Kidney tubule cell (primary cell): ENCODE measurements around the gene KRTAP3-1.
"Not testable (repeated sequence)": the region's sequence is repeated elsewhere in the genome, so short reads cannot be mapped to it uniquely, and the experiment has no call there.

Experiments used
- DNase-seq: peaks from one replicate; pipeline ENCODE4 v3.0.0-alpha.2; 2018; ENCODE audit warnings: low spot score

KRTAP3-1 gene

DNA sequence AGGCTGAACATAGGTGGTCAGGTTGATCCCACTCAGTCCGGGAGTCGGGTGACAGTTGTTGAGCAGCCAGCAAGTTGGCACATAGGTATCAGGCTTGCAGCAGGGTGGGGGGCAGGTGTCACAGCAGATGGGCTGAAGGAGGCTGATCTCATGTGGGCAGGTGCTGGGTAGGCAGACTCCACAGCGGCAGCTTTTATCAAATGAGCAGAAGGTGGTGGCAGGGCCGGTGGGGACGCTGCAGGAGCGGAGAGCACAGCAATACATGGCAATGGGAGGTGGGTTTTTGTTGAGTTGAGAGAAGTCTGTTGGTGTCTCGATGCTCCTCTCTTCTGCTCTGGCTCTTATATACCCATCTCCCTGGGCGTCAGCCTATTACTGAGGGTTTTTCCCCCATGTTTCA is at the start of gene KRTAP3-1:
Gene KRTAP3-1, minus strand, starts transcription at position 318 of the 400 bp plus-strand sequence. Its CDS starts 54 bp downstream, at position 264.
- DNase-seq, result no peak

DNA sequence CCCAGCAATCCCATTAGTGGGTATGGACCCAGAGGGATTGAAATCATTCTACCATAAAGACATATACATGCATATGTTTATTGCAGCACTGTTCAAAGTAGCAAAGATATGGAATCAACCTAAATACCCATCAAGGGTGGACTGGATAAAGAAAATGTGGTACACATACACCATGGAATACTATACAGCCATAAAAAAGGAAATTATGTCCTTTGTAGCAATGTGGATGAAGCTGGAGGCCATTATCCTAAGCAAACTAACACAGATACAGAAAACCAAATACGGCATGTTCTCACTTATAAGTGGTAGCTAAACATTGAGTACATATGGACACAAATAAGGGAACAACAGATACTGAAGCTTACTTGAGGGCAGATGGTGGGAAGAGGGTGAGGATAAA is 48.6 kb upstream of the KRTAP3-1 start:
- DNase-seq, result no peak

DNA sequence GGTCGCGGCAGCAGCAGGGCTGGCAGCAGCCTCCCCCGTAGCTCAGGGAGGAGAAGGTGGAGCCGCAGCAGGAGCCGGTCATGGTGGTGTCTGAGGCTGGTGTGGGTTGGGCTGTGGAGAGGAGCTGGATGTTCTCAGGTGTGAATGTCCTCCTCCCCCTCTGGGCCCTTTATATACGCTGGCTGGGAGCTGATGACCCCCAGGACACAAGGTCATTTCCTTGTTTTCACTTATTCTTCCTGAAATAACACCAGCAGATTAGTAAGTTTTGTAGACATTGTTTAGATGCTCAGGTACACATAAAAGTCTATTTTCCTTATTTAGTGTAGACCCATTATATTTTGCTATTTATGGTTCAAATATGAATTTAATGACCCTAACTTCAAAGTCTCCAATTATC is 46.2 kb upstream of the KRTAP3-1 start, which contains the start of gene KRTAP2-2:
Gene KRTAP2-2, minus strand, starts transcription at position 101 of the 400 bp plus-strand sequence. Its CDS starts 19 bp downstream, at position 82.
- not testable (repeated sequence) for DNase-seq

DNA sequence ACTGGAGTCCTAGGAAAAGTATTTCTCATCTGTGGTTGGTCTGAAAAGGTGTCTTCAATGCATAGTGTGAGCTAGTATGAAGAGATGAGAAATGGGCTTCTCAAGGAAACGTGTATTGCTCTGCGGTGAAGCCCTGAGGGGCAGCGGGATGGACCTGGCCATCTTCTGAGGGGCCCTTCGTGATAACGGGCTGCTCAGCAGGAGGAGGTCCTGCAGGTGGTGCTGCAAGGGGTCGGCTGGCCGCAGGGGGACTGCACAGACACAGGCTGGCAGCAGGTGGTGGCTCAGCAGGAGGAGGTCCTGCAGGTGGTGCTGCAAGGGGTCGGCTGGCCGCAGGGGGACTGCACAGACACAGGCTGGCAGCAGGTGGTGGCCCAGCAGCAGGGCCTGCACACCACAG is 45.6 kb upstream of the KRTAP3-1 start:
- not testable (repeated sequence) for DNase-seq

DNA sequence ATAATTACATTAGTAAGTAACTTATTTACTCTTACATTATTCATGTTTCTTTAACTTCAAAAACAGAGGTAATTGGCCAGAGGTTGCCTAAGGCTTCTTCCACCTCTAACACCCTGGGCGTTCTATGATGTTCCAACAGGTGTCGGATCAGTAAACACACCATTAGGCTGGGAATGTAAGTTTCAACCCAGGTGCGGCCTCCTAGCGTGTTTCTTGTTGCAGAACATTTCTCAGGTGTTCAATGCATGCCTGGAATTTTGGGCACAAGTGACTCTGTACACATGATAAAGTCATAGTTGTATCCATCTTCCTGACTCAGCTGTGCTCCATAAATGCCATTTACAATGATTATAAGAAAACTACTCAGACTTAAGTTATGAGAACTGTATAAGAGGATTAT is 45.1 kb upstream of the KRTAP3-1 start:
- DNase-seq, result peak; percentile 84

DNA sequence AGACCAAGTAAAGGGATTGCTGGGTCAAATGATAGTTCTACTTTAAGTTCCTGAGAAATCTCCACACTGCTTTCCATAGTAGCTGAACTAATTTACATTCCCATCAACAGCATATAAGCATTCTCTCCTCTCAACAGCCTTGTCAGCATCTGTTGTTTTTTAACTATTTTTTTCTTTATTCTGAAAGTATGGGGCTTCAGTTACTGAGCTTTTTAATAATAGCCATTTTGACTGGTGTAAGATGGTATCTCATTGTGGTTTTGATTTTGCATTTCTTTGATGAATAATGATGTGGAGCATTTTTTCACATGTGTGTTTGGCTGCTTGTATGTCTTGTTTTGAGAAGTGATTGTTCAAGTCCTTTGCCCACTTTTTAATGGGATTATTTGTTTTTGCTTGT is 43.6 kb upstream of the KRTAP3-1 start:
- DNase-seq, result no peak

DNA sequence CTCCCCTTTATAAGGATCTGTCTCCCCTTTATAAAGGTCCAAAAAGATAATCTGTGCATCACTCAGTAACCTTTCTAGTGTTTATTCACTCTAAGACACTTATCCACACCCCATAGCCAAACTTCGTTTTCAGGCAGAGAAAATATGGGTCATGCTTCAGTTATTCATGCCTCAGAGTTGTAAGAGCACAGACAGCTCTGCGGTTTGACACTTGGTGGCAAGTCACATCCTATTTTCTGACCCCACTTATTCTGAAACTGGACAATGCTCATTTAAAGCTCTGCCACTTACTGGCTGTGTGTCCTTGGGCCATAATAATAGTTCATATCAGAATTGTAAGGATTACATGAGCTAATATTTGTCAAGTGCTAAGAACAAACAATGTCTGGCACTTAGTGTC is 40.2 kb upstream of the KRTAP3-1 start:
- DNase-seq, result peak; percentile 81

DNA sequence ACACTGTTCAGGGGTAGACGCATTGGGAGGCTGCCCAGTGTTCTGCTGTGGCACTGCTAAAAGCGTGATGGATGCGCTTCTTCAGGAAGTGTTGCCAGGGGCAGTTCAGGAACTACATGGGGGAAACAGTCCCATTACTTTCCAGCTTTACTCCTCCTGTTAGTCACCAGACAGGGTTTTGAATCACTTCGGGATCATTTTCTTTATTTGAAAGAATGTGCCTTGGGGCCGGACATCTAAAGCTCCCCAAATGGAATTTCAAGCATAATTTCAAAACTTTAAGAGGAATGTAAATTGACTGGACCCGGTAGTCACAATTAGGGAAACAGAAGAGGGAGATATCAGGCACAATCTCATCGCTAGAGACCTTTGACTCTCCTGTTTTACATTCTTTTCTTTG is 39.5 kb upstream of the KRTAP3-1 start:
- DNase-seq, result peak; percentile 64

DNA sequence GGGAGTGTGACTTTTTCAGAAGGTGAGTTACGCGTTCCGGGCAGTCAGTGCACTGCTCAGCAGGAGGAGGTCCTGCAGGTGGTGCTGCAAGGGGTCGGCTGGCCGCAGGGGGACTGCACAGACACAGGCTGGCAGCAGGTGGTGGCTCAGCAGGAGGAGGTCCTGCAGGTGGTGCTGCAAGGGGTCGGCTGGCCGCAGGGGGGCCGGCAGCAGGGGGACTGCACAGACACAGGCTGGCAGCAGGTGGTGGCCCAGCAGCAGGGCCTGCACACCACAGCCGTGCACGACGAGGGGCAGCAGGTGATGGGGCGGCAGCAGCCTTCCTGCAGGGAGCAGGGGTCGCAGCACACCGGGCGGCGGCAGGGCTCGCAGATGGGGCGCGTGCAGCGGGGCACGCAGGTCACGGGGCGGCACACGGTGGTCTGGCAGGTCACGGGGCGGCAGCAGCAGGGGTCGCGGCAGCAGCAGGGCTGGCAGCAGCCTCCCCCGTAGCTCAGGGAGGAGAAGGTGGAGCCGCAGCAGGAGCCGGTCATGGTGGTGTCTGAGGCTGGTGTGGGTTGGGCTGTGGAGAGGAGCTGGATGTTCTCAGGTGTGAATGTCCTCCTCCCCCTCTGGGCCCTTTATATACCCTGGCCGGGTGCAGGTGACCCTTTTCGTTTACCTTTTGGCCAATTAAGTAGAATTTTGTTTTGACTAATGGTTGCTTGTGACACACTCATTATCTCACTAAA is 38.0 kb upstream of the KRTAP3-1 start, which contains the start of gene KRTAP2-1:
Gene KRTAP2-1, minus strand, starts transcription at position 582 of the 731 bp plus-strand sequence. Its CDS starts 49 bp downstream, at position 533.
- DNase-seq, result not testable (repeated sequence)

DNA sequence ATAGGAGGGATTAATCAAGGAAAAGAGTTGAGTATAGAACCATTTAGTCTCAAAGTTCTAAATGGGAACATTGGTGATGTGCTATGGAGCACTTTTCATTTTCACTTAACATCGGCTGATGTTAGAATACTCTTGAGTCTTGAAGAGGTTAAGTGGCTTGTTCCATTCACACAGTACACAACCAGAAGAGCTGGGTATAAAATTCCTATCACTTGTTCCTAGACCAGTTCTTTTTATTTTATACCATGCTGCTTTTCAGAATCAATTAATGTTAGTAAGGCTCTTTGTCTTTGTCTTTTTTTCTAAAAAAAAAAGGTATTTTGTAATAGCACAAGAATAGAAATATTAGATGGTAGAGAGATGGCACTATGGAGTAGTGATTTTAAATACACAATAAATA is 34.0 kb upstream of the KRTAP3-1 start:
- DNase-seq, result no peak

DNA sequence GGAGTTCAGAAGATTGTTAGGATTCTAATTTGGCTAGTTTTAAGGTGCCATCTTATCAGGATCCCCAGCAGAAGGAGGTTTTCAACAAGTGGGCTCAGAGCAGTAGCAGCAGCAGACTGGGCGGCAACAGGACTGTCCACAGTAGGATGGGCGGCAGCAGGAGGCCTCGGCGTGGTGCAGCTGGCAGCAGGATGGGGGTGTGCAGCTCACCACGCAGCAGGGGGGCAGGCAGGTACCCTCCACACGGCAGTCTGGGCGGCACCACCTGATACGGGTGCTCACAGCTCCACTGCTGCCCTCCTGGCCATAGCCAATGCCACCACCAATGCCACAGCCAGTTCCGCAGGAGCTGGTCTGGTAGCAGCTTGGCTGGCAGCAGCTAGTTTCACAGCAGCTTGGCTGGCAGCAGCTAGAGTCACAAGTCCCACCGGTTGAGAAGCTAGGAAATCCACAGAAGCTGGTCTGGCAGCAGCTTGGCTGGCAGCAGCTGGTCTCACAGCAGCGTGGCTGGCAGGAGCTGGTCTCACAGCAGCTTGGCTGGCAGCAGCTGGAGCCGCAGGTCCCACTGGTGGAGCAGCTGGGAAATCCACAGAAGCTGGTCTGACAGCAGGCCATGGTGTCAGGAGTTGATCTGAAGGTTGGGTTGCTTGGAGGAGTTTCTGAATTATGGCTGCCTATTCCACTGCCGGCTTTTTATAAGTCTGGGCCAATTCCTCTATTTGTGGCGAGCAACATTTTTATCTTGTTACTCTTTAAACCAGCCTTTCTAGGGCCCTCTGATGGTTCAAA is 32.0 kb upstream of the KRTAP3-1 start, which contains the start of gene KRTAP1-1:
Gene KRTAP1-1, minus strand, starts transcription at position 668 of the 789 bp plus-strand sequence. Its CDS starts 53 bp downstream, at position 615.
- peak; percentile 47 for DNase-seq

DNA sequence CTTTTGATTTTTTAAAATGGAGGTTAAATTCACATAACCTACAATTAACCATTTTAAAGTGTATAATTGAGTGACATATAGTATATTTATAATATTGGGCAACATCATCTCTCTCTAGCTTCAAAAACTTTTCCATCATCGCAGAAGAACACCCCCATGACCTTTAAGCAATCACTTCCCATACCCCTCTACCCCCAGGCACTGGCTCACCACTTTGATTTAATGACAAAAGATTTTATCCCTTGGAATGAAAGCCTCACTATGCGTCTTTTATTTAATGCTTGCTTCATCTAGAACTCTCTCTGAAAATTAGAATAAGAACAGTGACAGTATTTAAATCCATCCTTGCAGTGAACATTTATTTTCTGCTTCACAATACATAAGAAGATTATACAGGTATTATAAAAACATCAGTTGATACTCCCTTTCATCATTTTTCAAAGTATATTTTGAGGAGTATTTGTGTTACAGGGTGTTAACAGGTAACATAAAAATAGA is 29.0 kb upstream of the KRTAP3-1 start:
- DNase-seq, result no peak

DNA sequence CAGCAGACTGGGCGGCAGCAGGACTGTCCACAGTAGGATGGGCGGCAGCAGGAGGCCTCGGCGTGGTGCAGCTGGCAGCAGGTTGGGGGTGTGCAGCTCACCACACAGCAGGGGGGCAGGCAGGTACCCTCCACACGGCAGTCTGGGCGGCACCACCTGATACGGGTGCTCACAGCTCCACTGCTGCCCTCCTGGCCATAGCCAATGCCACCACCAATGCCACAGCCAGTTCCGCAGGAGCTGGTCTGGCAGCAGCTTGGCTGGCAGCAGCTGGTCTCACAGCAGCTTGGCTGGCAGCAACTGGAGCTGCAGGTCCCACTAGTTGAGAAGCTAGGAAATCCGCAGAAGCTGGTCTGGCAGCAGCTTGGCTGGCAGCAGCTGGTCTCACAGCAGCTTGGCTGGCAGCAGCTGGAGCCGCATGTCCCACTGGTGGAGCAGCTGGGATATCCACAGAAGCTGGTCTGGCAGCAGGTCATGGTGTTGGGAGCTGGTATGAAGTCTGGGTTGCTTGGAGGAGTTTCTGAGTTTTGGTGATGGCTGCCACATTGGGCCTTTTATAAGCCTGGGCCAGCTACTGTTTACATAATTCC is 25.5 kb upstream of the KRTAP3-1 start, which contains the start of gene KRTAP1-3:
Gene KRTAP1-3, minus strand, starts transcription at position 529 of the 590 bp plus-strand sequence. Its CDS starts 53 bp downstream, at position 476.
- DNase-seq, result not testable (repeated sequence)

DNA sequence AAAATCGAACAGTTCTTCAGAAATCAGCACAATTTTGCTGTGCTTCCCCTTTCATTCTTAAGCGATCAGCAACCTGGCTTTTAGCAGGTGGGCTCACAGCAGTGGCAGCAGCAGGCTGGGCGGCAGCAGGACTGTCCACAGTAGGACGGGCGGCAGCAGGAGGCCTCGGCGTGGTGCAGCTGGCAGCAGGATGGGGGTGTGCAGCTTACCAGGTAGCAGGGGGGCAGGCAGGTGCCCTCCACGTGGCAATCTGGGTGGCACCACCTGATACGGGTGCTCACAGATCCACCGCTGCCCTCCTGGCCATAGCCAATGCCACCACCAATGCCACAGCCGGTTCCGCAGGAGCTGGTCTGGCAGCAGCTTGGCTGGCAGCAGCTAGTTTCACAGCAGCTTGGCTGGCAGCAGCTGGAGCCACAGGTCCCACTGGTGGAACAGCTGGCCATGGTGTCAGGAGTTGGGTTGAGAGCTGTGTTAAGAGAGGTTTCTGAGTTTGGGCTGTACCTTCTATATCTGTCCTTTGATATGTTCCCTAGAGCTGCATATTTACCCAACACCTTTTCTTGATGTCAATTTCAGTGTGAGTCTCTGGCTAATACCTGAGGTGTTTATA is 20.8 kb upstream of the KRTAP3-1 start, which contains the start of gene KRTAP1-4:
Gene KRTAP1-4, minus strand, starts transcription at position 563 of the 613 bp plus-strand sequence. Its CDS starts 117 bp downstream, at position 446.
- DNase-seq, result no peak

DNA sequence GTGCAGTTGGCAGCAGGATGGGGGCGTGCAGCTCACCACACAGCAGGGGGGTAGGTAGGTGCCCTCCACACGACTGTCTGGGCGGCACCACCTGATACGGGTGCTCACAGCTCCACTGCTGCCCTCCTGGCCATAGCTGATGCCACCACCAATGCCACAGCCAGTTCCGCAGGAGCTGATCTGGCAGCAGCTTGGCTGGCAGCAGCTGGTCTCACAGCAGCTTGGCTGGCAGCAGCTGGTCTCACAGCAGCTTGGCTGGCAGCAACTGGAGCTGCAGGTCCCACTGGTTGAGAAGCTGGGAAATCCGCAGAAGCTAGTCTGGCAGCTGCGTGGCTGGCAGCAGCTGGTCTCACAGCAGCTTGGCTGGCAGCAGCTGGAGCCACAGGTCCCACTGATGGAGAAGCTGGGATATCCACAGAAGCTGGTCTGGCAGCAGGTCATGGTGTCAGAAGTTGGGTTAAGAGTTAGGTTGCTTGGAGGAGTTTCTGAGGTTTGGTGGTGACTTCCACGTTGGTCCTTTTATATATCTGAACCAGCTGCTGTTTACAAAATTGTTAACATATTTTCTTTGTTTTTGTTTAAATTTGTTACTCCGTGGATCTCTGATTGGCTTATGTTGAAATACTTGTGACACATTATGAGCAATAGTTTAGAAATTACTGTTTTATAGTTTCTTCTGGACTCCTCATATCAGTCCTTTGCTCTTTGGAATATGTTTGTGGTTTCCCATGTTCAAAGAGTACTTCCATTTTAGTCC is 18.0 kb upstream of the KRTAP3-1 start, which contains the start of gene KRTAP1-5:
Gene KRTAP1-5, minus strand, starts transcription at position 494 of the 757 bp plus-strand sequence. Its CDS starts 53 bp downstream, at position 441.
- DNase-seq, result no peak

DNA sequence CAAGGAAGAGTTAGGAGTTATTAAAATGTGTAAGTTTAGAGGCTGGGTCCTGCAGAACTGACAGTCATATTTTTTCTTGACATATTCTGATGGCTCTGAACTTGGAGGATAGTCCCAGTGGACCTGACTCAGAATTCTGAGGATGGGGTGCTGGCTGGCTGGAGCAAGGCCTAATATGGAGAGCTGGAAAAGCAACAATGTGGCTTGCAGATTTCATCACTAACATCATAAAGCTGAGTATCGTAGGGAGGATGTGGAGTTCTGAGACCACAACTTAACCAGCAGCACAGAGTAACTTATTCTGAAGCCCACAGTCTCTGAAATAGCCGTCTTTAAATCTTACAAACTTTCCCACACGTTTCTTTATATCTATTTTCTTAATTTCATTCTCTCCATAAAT is 15.8 kb upstream of the KRTAP3-1 start:
- no peak for DNase-seq

DNA sequence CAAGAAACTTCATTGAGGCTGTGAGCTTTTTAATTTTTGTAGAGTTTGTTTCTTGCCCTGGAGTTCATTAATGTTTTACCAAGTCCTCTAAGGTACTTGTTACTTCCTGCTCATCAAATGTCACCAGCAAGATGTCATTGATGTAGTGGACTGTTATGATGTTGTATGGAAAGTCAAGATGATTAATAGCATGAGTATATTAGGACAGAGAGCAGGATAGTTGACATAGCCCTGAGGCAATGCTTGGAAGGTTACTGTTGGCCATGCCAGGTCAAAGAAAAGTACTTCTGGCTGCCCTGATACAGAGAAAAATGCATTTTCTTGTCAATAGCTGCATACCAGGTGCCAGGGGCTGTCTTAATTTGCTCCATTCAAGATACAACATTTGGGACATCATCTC is 11.4 kb upstream of the KRTAP3-1 start:
- peak; percentile 72 for DNase-seq

DNA sequence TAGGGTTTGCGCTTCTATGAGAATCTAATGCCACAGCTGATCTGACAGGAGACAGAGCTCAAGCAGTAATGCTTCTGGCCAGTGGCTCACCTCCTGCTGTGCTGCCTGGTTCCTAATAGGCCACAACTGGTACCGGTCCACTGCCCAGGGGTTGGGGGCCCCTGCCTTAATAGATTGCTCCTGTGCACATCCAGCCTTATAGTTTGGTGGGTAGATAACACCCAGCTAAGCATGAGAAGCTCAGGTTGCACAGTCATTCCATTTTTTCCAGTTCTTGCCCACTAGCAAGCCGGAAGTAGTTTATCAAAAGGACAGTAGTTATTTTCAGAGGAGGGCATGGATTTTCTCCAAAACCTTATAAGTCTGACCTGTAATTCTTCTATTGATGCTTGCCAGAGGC is 10.5 kb upstream of the KRTAP3-1 start:
- no peak for DNase-seq

DNA sequence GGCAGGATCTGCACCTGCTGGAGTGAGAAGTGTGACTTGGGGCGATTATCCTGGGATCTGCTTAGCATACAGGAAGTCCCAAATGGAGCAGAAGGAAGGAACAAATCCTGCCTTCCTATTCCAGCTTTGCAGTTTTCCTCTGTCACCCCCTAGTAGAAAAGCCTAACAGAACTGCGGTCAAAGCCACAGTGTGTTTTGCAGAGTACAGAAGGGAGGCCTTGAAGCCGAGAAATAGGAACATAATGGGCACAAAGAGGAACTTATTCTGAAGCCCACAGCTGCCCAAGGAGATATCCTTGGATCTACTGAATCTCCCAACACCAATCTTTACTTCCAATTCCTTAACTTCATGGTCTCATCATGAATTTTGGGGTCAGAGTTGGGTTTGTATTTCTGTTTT is 9.6 kb upstream of the KRTAP3-1 start:
- no peak for DNase-seq

DNA sequence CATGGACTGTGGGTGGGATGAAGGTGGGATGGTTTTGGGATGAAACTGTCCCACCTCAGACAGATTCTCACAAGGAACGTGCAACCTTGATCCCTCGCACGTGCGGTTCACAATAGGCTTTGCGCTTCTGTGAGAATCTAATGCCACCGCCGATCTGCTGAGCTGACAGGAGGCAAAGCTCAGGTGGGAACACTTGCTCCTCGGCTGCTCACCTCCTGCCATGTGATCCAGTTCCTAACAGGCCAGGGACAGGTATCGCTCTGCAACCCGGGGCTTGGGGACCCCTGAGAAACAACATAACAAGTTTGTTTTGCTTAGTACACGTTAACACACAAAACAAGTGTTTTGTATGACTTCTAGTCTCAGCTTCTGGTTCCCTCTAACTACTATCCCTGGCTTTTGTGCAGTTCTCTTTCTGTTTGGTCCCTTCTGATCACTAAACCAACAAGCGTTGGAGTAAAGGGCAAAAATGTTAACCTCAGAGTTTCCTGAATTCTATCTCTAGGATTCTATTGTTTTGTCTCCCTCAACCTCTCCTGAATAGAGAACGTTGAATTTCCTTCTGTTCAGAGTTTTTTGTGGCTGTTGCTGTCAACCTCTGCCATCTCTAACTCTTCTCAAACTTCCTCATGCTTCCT is 7.8 kb upstream of the KRTAP3-1 start:
- no peak for DNase-seq
